Endothelial cell of umbilical vein (primary cell): ENCODE measurements around the gene DDB1.

Source experiments
- CTCF ChIP-seq, 2 donors: IDR thresholded peaks; 1 replicate in 1 of 2; 2 replicates in 1 of 2; pipeline ENCODE4 v1.5.1; 2011; ENCODE audit warnings: low read length in 2 of 2, mild to moderate bottlenecking in 2 of 2, moderate library complexity in 2 of 2, control low read depth in 1 of 2, inconsistent platforms in 1 of 2, low read depth in 1 of 2; ENCODE audit not compliant: insufficient read depth in 1 of 2; ENCODE audit errors: extremely low read depth in 1 of 2
- EZH2 ChIP-seq: IDR thresholded peaks from 2 replicates; pipeline ENCODE4 v1.6.1; 2012; ENCODE audit warnings: borderline replicate concordance, low read depth, mild to moderate bottlenecking, moderate library complexity, low read length, inconsistent platforms; ENCODE audit not compliant: severe bottlenecking
- FOS ChIP-seq: IDR thresholded peaks from 2 replicates; pipeline ENCODE4 v1.6.1; 2011; ENCODE audit warnings: mild to moderate bottlenecking, low read length, moderate library complexity, borderline replicate concordance; ENCODE audit not compliant: insufficient read depth
- GATA2 ChIP-seq: IDR thresholded peaks from 2 replicates; pipeline ENCODE4 v1.7.0; 2011; ENCODE audit warnings: low read depth, mild to moderate bottlenecking, moderate library complexity, mixed read lengths, low read length; ENCODE audit not compliant: insufficient read length, insufficient read depth
- JUN ChIP-seq: IDR thresholded peaks from 2 replicates; pipeline ENCODE4 v1.6.1; 2011; ENCODE audit warnings: borderline replicate concordance, low read depth; ENCODE audit not compliant: insufficient read length, insufficient read depth
- MAX ChIP-seq: IDR thresholded peaks from 2 replicates; pipeline ENCODE4 v1.6.1; 2011; ENCODE audit not compliant: insufficient read depth, insufficient read length
- MYC ChIP-seq: IDR thresholded peaks from one replicate; pipeline ENCODE4 v1.6.1; 2011; ENCODE audit warnings: mild to moderate bottlenecking, low read depth, low read length
- POLR2A ChIP-seq: IDR thresholded peaks from 2 replicates; pipeline ENCODE4 v1.6.1; 2012; ENCODE audit warnings: low read depth, mild to moderate bottlenecking, control low read depth, low read length
- POLR2AphosphoS5 ChIP-seq: IDR thresholded peaks from 2 replicates; pipeline ENCODE4 v1.6.1; 2012; ENCODE audit warnings: low read depth, mild to moderate bottlenecking, control low read depth, low read length, moderate library complexity; ENCODE audit not compliant: insufficient read depth

DNA sequence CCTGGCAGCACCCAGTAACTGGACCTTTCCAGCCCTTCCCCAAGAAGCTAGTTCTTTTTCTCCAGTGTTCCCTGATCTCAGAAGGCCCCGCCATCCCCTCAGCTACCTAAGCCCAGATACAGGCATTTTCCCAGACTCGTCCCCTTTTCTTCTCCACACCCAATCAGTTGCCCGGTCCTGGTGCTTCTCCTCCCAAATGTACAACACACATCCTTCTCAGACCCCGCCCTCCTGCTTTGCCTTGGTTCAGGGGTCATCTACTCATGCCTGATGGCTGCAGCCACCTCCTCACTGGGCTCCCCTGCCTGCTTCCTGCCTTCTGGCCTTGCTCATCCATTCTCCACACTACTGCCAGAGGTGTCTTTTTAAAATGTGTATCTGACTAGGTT, 6.6 kb upstream of the DDB1 start:
- TF ChIP-seq CTCF (IDR thresholded peaks at IDR 0.05; ENCODE audit: extremely low read depth in 1 of 2, insufficient read depth in 1 of 2, low read depth in 1 of 2, low read length in 2 of 2) (no peak), JUN (no peak), MAX (no peak), POLR2AphosphoS5 (no peak), POLR2A (no peak), EZH2 (no peak), GATA2 (no peak), FOS (no peak), MYC (no peak)
